Right renal pelvis (tissue), 4 donors: Measurements from ENCODE around the gene ZEB2. TPM values are rescaled to one million over a fixed set of nuclear protein-coding genes. Genes with fewer than 3 reads are reported as not detected.

Experiments used
- DNase-seq, 4 donors: peaks; one replicate each; pipeline ENCODE4 v3.0.0-alpha.2; 2013; ENCODE audit warnings: low read depth in 4 of 4, low spot score in 3 of 4, missing footprints in 1 of 4
- polyA plus RNA-seq, 4 donors: library from polyadenylated mRNA; unstranded; fragments of 120-200 nt; gene quantifications; one replicate each; pipeline ENCODE4 v1.2.1, GENCODE V29; 2013; ENCODE audit not compliant: insufficient read length in 4 of 4

ZEB2 gene
- polyA plus RNA-seq, 4 donors, result 113 to 148 (median 138) TPM

DNA sequence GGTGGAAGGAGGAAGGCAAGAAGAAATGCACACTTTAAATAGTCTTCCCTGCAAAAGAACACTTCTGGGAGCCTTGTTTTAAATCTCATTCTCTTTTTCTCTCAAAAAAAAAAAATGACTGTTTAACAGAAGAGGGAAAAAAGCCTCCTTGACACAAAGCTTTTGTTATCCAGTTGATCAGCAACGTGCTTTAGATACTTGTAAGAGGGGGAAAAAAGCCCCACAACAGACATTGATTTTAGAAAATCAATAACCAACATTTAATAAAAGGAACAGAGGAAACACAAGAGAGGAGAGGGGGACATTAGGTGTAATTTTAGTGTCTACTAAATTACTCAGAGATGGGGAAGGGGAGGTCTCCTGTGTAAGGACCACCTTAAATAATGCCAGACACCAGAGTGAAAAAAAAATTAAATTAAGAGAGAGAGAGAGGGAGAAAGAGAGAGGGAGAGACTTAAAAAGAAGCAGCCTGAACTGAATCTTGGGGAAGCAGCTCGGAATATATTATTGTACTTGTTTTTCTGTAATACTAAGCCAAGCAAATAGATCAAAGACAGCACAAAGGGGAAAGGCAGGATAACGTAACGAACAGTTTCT lies 4.7 kb downstream of the ZEB2 start:
- DNase-seq, result no peak

DNA sequence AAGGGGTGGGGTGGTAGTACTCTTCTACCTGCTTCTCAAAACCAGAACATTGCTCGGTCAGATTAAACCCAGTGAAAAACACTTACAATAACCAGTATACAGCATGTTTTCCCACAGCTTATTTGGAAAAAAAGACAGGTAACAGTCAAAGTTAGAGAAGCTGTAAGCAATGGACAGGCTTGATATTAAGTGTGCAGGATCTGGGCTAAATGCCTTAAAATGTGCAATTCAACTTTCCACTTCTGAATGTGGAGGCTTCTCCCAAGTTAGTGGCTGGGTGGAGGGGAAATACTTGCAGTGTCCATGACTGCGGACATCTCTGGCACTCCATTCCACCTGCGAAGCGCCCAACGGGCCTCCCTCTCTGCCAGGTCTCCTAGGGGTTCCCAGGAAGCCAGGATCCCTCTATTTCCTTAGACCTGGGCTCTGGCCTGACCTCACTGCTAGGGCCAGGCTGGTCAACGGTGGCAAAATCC lies 5.3 kb downstream of the ZEB2 start:
- no peak for DNase-seq

DNA sequence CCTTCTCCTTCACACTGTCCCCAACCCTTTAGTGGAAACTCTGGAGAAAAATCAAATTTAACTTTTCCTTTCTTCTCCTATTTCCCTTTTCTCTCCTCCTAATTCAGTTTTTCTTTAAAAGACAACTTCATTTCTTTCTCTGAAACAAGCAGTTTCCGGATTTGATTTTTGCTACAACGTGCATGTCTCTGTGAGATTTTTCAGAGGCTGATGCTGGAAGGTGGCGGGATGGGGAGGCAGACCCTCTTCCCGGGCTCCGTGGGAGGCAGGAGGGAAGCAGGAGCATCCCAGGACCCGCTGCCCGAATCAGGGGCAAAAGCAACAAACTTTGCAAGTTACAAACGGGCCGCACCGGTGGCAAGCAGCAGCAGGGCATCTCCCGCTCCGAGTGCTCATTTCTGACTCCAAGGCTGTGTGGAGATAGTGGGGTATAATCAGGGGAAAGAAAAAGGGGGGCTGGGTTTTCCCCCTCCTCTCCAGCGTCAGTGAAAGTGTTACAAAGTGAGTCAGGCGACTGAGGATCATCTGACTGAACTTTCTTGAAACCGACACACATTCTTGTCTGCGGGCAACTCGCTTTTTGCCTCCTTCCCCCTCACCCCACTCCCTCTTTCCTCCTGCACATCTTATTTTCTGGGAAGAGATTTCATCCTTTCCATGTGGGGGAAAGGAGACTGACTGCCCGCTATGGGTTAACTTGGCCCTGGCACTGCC lies 6.4 kb downstream of the ZEB2 start:
- DNase-seq, result no peak

DNA sequence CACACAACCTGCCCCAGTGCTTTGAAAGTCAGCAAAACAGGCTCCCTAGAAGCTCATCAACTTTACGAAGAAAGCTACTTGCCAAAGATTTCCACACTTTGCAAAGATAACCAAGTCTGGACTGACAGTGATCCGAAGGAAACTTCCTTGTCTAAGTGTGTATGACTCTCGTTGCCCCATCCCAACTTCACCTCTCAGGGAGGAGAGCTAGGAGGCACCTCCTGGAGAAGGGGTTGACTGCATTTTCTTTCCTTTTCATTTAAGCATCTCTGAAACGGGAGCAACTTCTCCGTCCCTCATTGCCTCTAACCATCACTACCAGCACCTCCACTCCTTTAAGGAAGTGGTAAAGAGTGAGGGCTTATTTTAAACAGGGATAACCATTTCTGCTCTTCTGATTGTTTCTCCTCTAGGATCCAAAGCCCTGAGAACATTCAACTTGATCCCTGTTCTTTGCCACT lies 7.0 kb downstream of the ZEB2 start:
- no peak for DNase-seq

DNA sequence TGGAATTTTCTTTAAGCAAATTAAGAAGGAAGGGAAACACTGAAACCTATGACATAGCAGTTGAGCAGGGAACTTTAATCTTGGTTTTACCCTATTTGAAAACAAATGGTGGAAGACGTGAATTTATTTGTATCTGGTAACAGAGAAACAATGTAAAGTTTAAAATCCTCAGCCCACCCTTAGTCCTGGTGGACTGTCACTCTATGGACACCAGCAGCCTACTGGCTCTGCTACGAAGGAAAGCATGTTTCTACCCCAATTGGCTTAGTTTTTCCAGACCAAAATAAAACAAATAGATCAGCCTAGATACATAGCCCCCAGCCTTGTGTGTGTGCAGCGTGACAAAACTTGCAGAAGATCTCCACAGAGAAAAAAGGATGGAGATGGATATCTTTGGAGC lies 7.4 kb downstream of the ZEB2 start:
- no peak for DNase-seq

DNA sequence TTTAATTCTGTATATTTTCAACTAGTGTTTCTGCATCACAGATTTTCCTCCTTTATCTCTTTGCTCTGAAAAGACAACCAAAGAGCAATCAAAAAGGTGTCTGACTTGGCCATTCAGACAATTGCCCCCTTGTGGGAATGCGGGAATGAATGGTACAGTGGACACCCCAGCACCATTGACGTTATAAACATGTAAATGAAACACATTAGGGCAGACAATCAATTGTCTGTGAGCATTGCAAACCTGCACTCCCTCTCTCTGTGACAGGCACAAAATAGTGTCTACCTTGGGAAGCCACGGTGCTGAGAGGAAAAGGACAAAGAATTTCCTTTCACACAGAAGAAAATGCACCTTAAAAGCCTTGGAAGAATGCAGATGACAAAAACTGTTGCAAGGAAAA lies 8.0 kb downstream of the ZEB2 start:
- DNase-seq, result no peak

DNA sequence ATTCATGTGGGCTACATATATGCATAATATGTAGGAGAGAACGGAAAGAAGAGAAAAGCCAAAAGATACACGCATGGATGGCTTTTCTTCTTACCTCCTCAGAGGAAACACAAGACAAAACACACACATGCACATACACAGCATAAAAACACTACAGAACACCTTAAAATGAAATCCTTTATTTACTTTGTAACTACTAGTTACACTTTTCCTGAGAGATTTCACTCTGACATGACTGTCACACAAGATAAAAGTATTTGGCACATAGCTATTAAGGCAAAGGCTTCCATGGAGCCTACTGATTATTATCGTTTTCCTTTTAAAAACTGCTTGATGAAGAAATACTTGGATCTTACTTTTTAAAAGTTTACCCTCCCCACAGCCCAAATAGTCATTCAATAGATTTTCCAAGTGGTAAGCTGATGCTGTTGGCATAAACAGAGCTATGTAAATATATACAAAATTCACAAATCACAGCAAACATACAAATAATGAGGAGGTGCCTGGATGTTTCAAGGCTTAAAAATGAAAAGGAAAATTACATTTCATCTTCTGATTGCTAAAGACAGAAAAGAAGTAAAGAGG lies 8.6 kb downstream of the ZEB2 start:
- no peak for DNase-seq

DNA sequence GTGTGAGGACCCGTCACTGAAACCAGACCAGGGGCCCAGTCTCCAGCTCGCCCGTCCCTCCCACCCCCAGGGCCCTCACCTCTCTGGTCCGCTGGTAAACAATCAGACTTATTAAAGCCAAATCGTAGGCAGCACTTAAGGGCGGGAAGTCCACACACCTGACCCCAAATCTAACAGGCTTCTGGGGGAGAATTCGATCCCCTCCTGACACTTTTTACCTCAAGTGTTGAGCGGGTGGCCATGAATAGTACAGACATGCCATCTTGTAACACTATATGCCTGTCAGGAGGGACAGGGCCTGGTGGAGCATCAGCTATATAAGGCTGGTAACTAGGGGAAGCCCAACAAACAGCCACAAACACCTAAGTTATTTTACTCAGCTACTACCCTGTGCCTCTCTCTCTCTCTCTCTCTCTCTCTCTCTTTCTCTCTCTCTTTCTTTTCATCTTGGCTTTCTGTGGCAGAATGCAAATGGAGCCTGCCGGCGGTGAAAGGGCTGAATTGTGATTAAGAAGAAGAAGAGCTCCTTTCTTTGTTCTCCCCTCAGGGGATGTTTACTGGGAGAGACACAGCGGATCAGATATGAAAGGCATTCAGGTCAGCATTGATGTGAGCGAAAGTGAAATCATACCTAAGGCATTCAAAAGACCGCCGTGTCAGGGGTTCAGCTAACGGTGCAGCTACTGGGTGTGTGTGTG lies 9.5 kb downstream of the ZEB2 start:
- no peak for DNase-seq

DNA sequence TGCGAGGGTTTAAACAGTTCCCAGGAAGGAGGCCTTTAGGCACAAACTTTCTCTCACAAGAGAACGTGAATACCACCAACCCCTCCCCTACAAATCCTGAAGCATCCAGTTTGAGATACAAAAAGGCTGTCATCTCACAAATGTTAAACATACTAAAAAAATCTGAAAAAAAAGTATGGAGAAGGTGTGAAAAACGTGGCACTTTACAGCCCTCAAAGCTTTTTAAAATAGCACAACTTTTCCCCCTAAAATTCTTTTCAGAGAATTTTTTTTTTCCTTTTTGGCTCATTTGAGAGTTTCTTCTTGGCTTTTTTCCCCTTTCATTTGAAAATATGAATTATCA lies 10.1 kb downstream of the ZEB2 start:
- DNase-seq, result no peak

DNA sequence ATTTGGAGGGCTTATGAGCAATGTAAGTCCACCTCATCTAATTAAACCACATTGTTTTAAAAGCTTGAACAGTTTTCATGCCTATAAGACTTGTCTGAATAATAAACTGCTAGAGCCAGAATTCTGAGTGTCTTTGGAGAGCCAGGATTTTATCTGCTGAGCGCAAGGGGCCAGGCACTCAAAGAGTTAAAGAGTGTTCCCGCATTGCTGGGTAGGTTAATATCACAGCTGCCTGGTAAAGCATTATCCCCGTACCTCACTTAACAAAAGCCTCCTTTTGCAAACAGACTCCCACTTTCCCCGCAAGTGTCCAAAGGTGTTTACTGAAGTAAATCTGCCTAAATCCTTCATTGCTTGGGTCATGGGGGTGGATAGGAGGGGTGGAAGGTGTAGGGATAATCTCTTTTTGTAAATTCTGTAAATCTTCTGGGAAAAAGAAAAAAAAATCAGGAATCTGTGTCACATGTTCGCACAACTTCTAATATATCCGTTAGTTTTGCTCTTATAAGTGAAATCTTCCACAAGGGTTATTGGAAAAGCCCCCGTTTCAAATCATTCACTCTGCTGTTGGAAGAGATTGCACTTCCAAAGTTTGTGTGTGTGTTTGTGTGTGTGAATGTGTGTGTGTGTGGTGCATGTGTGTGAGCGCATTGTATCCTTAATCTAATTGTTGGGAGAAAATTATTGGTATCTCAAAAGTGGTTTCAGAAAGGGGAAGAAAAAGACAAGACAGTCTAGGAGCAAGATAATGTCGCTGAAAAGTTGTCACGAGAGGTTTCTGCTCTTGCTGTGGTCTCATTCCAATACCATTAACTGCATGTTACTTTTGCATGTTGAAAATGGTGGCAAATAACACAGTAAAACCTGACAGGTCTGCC lies 10.7 kb downstream of the ZEB2 start:
- no peak for DNase-seq

DNA sequence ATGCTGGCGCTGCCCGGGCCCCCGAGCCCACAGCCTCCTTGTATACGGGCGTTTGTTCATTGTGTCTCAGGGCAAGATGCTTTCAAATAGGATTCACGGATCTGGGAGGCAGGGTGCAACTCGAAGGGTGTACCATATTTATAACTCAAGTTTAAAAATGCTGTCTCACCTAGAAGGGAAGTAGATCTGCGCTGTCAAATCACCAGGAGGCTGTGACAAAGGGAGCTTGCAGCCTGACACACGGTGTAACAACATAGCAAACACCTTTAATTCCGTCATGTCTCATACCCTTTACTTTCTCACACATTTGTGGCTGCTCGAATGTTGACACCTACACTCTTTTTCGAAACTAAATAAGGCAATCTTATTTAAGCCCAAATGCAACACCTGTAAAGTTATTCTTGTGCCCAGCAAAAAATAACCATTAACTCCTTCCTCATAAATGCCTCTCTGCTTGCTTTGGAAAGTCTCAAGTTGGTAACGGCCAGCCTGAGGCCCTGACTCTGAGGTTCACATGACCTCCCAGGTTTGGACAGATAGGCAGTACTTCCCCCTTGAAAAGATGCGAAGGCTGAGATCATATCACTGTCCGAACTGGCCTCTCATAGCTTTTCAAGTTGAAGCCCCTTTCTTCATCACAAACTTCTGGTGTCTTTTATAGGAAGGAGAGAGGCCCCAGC lies 11.6 kb downstream of the ZEB2 start:
- DNase-seq, result no peak

DNA sequence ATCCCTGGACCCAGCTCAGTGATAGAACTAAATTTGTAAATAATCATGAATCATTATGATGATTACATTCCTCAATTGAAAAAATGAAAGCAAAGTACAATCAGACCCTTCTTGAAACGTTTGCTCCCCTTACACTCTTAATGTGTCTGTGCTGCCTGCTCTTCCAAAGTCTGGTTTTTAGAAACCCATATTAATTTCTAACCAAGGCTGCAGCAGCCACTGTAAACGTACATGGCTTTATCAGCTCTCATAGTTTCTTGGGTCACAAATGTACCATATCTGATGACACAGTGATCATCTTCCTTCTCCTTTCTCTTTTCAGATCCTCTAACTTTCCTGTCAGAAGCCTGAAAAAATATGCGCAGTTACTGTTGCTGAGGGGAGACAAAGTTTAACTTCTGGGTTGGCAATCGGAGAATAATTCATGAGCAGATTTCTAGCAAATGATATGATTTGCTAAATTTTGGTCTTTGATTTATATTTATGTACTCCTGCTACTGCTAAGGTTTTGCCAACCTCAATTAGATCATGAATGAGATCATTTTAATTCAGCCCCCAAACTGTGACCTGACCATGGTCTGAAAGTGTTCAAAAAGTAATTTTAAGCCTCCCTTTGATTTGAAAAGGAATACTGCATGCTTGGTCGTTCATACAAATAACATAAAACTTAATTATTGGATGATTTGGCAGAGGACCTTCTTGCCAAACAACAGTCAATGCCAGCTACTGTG lies 12.3 kb downstream of the ZEB2 start:
- DNase-seq, result no peak

DNA sequence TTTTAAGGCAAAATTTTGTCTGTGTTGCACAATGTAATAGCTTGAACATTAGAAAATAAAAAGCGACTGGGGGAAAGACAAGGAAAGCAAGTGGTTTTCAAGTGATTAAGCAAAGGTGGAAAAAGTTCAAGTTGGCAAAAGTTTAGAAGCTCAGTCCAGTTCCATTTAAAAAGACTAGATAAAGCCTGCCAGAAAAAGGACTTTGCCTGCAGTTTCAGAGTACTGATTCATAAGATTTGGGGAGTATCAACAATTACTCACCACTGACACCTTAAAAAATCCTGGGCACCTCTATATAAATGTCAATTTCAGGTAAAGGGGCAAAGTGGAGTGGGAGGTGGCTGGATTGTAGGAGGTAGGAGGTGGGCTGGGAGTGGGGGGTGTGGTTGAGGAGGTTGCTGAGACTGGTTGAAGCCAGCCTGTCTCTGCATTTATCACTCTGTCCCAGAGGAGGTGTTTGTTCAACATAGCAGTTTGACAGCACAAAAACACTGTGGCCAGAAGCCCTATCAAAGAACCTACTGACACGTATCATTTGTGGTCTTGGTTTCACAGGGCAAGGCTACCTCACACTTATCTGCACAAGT lies 14.6 kb downstream of the ZEB2 start:
- DNase-seq, result no peak

DNA sequence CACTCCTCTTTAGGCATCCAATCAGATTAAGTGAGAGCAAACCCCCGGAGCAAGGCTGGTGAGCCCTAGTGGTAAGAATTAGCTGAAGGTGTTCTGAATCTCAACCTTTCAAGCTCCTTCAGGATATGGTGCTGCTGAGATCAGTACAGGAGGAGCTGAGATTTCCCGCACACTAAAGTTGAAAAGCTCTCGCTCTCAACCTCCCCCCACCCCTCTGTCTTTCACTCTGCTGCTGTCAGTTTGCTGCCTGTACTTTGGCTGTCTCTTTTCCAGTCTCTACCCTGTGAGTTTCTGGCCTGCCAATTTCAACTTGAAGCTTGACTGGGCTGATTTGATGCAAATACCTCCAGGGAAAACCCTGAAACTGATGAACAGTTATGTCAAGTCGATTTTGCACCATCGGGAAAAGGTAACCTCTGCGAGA lies 15.7 kb downstream of the ZEB2 start:
- DNase-seq, result no peak

DNA sequence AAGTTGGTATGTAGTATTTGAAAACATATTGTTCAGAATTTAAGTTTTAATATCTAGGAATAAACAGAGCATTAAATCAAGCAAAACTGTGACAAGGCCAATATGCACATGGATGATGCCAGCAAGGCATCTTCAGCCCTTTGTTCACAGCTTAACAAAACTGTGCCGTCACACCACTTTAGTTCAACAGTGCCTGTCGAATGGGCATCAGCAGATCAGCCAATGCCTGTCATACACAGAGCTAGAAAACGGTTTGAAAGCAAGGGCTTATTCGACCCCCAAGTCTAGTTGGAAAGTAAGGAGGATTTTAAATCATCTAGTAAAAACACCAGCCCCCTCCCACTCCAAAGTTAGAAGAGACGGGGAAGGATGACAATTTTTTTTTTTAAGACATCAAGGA lies 16.7 kb downstream of the ZEB2 start:
- DNase-seq, result no peak

DNA sequence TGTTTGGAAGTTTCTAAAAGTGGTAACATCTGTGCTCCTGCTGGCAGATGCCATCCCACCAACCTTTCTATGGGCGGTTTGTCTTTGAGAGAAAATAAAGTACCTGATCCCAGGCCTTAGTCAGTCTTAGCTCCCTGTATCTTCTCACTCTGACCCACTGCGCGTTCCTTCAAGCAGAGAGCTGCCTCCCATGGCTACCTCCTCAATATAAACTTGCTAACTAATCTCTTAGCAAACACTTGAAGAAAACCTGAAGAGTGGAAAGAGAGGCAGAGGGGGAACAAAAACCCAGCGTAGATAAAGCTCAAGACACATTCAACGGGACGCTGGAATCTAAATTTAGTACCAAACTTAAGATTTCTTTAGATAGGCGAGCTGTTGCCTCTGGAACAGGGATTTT lies 17.6 kb downstream of the ZEB2 start:
- DNase-seq, result no peak

DNA sequence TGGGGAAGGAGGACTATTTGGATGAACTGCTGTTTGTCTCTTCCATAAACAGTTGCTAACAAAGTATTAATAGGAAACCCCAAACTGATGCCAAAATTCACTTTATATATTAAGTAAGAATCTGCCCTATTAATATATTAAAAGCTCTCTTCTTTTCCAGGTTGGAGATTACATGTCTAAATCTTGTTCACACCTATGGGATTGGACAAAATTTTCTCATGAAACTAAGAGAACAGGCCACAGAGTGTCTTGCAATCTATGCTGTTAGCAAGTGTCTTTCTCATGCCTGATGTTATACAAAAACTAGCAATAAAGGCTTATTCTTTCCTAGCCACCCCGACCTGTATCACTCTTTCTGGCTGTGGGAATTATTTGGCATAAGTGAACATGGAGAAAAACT lies 18.3 kb downstream of the ZEB2 start:
- DNase-seq, result no peak

DNA sequence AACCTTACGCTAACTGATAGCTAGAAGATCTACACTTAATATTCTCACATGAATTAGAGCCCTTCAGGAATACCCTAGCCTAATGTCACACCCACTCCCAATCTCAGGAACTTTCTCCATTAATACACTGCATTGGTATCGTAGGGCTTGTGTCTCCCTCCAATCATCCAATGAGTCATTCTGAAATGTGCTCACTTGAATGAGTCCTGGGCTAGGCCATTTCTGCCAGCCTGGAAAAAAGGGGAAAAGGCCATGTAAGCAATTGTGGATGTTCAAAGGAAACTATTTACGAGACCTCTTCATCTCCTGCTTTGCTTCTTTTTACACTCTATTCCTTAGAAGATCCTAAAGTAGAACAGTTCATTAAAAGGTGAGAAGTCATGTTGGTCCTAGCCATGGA lies 18.8 kb downstream of the ZEB2 start:
- DNase-seq, result no peak

DNA sequence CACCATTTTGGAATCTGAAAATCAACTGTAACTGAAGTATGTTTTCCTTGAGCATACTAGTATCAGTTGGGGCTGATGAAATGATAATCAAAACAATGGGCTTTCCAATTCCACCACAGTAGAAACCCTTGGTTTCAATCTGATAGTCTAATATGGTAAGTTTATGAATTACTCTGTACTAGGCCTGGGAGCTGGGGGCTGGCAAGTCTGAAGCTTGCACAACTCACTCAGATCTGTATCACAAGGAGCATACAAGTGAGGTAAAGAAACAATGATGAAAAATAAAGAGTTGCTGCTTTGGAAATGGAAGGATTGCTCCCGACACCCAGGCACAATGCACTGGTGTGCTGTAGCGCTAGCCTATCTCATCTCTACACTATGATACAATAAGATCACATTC lies 19.4 kb downstream of the ZEB2 start:
- DNase-seq, result no peak
